GM21390 (cell line): ENCODE measurements around the gene GPR158.

Experiments
- ATAC-seq: cut with Tn5 transposase; IDR thresholded peaks from one replicate; pipeline ENCODE4 v1.9.1; 2021; ENCODE audit not compliant: unreplicated experiment

Gene GPR158

GRCh38 chr10:25206693-25207414, 32.1 kb downstream of the GPR158 start:
- ATAC-seq = no peak

DNA sequence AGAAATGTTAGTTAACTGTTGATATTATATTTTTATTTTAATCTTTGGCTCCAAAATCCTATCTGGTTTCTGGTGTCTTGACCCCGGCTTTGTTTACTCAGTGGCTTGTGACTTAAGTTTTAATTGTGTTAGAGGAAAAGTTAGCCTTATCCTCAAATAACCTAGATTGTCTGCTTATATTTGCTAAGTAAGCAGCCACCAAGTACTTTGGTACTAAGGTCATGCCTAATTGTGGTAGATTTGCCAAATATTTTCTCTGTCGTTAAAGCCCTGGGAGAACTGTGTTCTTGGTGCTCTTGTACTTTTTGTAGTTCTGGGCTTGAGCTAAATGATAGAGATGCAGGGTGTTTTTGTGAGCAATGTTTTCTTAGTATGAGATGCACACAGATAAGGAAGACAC, 34.8 kb downstream of the GPR158 start:
- no peak for ATAC-seq

DNA sequence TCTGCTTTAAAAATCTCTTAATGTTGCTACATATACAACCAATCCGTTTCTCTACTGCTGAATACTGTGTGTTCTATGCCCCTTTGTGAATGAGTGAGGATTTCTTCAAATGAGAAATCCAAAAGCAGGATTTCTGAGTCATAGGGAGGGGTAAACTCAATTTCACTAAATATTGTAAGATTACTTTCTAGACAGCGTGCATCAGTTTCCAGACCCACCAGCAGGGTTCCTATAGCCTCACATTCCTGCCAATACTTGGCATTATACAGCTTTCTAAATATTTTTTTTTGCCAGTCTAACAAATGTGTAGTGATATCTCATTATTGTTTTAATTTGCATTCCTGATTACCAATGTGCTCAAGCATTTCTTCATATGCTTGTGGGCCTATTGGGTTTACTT, 35.5 kb downstream of the GPR158 start:
- no peak for ATAC-seq

- no peak for ATAC-seq
Measured at GRCh38 chr10:25220156-25220555, 45.4 kb downstream of the GPR158 start.

- no peak for ATAC-seq
Measured at GRCh38 chr10:25222085-25222660, 47.4 kb downstream of the GPR158 start.

DNA sequence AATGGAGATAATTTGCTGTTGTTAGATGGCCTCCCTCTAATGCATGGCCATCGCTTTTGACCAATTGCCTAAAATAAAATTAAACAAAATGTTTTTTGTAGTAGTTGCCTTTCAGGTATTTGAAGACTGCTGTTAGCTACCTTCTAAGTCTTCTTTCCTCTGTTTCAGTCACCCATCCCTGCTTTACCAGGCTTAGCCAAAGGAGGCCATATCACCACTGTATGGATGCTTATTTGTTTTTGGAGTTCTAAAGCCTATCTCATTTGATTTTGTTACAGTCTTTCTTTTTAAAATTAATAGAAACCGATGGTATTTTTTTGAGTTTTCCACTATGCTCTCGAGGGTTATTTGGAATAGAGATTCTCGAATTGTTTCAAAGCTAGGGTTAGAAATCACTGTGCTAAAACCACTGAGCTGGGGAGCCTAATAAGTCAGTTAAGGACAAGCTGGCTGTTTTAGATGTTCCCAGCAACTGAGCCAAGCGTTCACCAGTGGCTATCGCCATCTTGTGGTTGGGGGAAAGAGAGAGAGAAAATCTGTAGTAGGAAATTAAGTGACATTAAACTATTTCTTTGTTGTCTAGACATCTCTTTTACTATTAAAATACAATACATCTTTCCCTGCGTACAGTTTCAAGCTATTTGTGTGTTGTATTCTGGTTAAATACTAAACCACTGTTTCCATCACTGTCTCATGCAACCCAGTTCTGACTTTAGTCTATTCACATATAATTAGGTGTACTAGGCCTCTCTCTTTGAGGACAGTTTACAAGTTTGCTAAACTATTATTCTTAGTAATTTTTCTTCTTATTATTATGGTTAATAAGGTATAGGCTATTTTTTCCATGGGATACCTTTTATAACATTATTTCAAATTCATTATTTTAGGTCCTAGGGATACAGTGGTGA, 52.2 kb downstream of the GPR158 start:
- ATAC-seq = no peak

DNA sequence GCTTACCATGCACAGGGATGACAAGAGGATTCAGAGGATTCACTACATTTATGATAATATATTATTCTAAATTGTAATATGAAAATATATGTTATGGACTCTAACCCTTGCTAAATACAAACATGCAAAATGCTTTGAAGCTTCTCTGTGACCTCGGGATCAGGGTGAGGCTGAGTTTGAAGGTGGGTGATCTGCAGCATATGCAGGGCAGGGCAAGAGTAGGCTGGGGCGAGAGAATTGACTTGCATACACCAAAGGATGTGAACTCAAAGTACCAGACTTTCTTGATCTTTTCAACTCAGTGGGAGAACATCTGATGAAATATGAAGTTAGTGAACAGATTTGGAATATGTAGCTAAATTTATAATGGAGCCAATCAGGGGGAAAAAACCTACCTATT, 57.0 kb downstream of the GPR158 start:
- no peak for ATAC-seq

GRCh38 chr10:25232204-25232603, 57.4 kb downstream of the GPR158 start:
- no peak for ATAC-seq

DNA sequence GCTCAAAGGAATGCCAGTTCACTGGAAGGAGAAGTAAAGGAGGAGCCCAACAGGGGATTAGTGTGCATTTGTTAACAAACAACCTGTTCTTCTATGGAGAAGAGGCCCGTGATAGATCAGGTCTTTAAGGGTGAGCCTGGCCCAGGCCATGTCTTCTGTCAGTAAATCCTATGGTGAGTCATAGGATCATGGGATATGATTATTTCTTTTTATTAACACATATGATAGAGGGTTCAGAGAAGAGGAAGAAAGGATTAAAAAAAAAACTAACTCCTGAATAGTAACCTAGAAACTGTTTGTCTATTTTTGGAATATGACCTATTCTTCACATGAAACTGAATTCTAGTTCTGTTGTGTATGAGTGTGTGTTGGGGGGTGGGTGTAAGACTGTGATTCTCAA, 70.4 kb downstream of the GPR158 start:
- no peak for ATAC-seq

GRCh38 chr10:25257646-25258045, 82.8 kb downstream of the GPR158 start:
- no peak for ATAC-seq

DNA sequence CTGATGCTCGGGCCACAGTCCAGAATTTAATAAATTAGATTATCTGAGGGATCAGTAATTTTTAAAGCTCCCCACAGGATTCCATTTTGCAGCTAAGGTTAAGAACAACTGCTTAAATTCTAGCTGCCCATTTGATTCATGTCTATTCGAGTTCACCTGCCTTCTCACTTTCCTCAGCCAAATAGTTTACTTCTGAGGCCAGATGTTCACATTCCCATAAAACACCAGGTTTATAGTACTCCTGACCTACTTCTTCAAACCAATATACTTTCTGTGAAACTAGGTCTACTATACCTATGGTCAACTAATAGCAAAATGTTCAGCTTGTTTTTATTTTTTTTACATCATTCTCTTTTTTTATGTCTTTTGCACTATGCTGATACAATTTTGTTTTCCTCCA, 86.3 kb downstream of the GPR158 start:
- no peak for ATAC-seq

- no peak for ATAC-seq
Measured at GRCh38 chr10:25261558-25261957, 86.8 kb downstream of the GPR158 start.

GRCh38 chr10:25263931-25264330, 89.1 kb downstream of the GPR158 start:
- no peak for ATAC-seq

DNA sequence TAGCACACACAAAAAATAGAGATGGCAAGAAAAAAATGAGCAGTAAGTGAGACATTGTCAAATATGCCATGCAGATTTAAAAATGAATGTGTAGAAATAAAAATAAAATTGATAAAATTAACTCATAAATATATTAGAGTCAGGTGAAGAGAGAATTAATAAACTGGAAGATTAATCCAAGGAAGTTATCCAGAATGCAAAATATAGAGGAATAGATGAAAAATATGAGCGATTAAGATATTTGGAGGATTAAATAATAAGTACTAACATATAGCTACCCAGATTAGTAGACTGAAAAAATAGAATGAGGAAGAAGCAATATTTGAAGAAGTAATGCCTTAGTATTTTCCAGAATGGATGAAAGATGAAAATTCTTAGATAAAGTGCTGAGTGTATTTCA, 103.4 kb downstream of the GPR158 start:
- ATAC-seq = no peak

DNA sequence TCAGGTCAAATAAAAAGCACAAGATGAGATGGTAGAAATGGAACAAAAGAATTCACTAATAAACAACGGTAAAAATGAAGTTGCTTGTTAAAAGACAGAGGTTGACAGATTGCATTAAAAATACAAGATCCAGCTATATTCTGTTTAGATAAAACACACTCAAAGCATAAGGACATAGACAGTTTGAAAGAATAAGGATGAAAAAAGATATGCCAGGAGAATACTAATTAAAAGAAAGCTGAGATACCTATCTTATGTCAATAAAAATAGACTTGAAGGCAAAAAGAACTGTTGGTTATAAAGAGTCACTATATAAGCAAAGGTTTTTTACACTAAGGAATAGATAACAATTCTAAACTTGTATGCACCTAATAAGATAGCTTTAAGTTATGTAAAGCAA, 105.3 kb downstream of the GPR158 start:
- no peak for ATAC-seq

- no peak for ATAC-seq
Measured at GRCh38 chr10:25280573-25280972, 105.8 kb downstream of the GPR158 start.

GRCh38 chr10:25285809-25286208, 111.0 kb downstream of the GPR158 start:
- ATAC-seq = no peak

GRCh38 chr10:25288181-25288580, 113.4 kb downstream of the GPR158 start:
- ATAC-seq = no peak

DNA sequence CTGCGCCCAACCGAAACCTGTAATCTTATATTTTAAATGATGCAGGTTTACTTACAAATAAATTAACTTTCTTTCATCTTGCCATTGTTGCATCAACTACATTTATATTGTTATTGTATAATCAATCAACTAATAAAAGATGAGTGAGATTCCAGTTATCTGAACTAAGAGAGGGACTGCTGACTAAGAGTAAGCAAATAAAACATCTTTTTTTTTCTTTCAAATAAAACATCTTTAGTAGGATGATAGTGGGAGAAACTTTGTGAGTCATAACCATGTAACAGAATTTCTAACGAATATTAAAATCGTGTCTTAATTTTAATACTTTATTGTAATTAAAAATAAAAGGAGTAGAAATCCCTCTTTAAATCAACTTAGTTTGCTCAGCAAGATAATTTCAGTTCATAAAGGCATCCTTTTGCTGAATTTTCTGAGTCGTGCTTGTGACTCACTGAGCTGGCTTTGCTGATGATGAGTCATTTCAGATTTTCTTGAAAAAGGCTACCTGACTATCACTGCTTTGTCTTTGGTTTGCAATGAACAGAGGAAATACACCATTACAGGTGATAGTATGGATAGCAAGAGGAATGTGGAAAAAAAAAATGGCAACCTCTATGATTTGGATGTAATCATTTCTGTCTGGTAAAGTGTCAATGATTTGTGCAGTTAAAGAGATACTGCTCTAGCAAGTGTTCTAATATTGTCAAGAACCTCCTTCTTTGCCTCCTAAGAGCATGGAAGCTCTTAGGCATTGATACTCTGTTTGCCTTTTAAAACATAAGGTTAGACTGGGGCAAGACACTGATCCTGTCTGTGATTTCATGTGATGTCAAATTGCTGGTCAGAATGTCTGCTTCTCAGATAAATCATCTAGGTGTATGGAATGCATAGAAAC, 119.5 kb downstream of the GPR158 start:
- ATAC-seq = no peak

DNA sequence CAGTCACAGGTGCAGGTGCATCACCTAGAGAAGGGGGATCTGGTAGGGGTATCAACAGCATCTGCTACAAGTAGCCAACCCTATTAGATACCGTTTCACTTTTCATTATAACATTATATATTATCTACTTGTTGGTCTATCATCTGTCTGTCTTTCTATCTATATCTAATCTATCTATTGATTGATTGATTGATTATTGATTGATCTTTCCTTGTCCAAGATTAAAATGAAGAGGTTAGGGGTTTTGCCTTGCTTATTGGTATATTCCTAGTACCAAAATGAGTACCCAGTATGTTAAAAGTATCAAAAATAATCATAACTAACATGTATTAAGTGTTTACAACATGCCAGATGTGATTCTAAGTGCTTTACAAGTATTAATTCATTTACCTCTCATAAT, 121.5 kb downstream of the GPR158 start:
- no peak for ATAC-seq

DNA sequence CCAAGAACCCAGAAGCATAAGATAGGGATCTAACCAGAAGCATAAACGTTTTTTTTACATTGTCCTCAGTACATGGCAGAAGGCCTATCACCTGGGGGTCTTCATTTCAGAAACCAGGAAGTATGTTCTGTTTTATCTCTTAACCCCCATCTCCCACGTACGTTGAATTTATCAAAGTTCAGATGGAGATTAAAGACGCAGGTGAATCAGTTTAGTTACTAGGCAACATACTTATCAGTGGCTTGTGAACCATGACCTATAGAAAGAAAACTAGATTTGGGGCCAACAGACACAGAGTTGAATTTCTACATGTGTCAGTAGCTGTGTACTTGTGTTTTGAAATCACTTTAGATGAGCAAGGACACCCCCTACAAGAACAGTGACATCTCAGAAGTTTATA, 122.7 kb downstream of the GPR158 start:
- ATAC-seq = no peak
